CD4-positive, alpha-beta T cell treated with Interleukin-4 for 4 hours (primary cell): ENCODE data around the gene ZMYM3.
"Not testable (repeated sequence)": the region's sequence is repeated elsewhere in the genome, so short reads cannot be mapped to it uniquely, and the experiment has no call there.

Experiments
- DNase-seq: peaks from one replicate; pipeline ENCODE4 v3.0.0-alpha.2; 2020

ZMYM3 gene

GRCh38 chrX:71254092-71254963, at the start of gene ZMYM3:
Gene ZMYM3, minus strand, starts transcription at chrX:71254140. Its CDS starts 885 bp downstream, at chrX:71253255.
- DNase-seq: peak; percentile 86

- no peak for DNase-seq
Observed at GRCh38 chrX:71302461-71303213, 48.7 kb upstream of the ZMYM3 start.

- no peak for DNase-seq
Observed at GRCh38 chrX:71301195-71301924, 47.4 kb upstream of the ZMYM3 start, which contains the start of gene ITGB1BP2. Gene ITGB1BP2, plus strand, starts transcription at chrX:71301750. Its CDS starts 57 bp downstream, at chrX:71301807.

- not testable (repeated sequence) for DNase-seq
Observed at GRCh38 chrX:71300495-71300894, 46.6 kb upstream of the ZMYM3 start.

- not testable (repeated sequence) for DNase-seq
Observed at GRCh38 chrX:71300064-71300463, 46.1 kb upstream of the ZMYM3 start.

GRCh38 chrX:71298119-71298518, 44.2 kb upstream of the ZMYM3 start:
- DNase-seq: no peak

- DNase-seq: no peak
Observed at GRCh38 chrX:71296806-71297205, 42.9 kb upstream of the ZMYM3 start.

GRCh38 chrX:71292669-71293365, 38.9 kb upstream of the ZMYM3 start:
- DNase-seq: no peak

GRCh38 chrX:71291381-71291780, 37.4 kb upstream of the ZMYM3 start:
- no peak for DNase-seq

- DNase-seq: no peak
Observed at GRCh38 chrX:71285929-71286328, 32.0 kb upstream of the ZMYM3 start.

- peak; percentile 98 for DNase-seq
Observed at GRCh38 chrX:71283403-71284143, 29.6 kb upstream of the ZMYM3 start, which contains the start of gene NONO. Gene NONO, plus strand, starts transcription at chrX:71283635. Its CDS starts 7,003 bp downstream, at chrX:71290638.

- peak; percentile 93 for DNase-seq
Observed at GRCh38 chrX:71282514-71283402, 28.8 kb upstream of the ZMYM3 start.

GRCh38 chrX:71281300-71281699, 27.4 kb upstream of the ZMYM3 start:
- not testable (repeated sequence) for DNase-seq

- not testable (repeated sequence) for DNase-seq
Observed at GRCh38 chrX:71272313-71272712, 18.4 kb upstream of the ZMYM3 start.

GRCh38 chrX:71269801-71270395, 16.0 kb upstream of the ZMYM3 start:
- no peak for DNase-seq

- not testable (repeated sequence) for DNase-seq
Observed at GRCh38 chrX:71268624-71269023, 14.7 kb upstream of the ZMYM3 start.

- no peak for DNase-seq
Observed at GRCh38 chrX:71256856-71257255, 2.9 kb upstream of the ZMYM3 start.

- no peak for DNase-seq
Observed at GRCh38 chrX:71256051-71256450, 2.1 kb upstream of the ZMYM3 start.

- DNase-seq: peak; percentile 34
Observed at GRCh38 chrX:71253253-71254091, 468 bp downstream of the ZMYM3 start.
